SU-DHL-6 (cell line): ENCODE results near the gene TRIM27.

Source experiments
- CTCF ChIP-seq: fragments of 200-600 bp; sonication (generic); IDR thresholded peaks from one replicate; pipeline ENCODE4 v1.5.1; 2017; ENCODE audit warnings: antibody characterized with exemption, mild to moderate bottlenecking, low read length, moderate library complexity; ENCODE audit not compliant: insufficient read depth, poor library complexity, severe bottlenecking
- EZH2phosphoT487 ChIP-seq: fragments of 200-600 bp; sonication (generic), shearing (Covaris generic); conservative IDR thresholded peaks from 2 replicates; pipeline ENCODE4 v1.6.1; 2018; ENCODE audit warnings: mild to moderate bottlenecking, antibody characterized with exemption, low read length, moderate library complexity, mixed read lengths

DNA sequence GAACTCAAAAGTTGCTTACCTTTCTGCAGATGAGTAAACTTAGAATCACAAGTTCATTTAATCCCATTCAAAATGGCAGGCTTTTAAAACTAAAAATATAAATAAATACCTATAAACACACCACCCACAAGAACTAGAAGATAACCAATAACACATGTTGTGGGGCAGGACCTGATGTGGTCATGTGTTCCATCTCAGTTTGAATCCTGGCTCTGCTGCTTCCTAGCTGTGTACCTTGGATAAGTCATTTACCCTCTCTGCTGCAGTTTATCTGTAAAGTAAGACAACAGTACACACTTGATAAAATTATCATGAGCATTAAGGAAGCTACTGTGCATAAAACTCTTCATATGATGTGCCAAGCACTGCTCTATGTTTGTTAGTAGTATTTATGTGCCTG is 22.0 kb downstream of the TRIM27 start:
- TF ChIP-seq CTCF (no peak), EZH2phosphoT487 (no peak)
